Brain microvascular endothelial cell (primary cell): ENCODE results near the gene VWA5B1.

Experiments used
- DNase-seq: peaks from one replicate; pipeline ENCODE4 v3.0.0-alpha.2; 2020
- H3K27ac ChIP-seq: fragments of 250-450 bp; sonication (Bioruptor Pico); 2 replicates; pipeline ENCODE4 v1.5.1; 2020; ENCODE audit warnings: mild to moderate bottlenecking, moderate library complexity
- H3K27me3 ChIP-seq: fragments of 250-450 bp; sonication (Bioruptor Pico); replicated peaks from 2 replicates; pipeline ENCODE4 v1.5.1; 2020; ENCODE audit warnings: mild to moderate bottlenecking
- H3K36me3 ChIP-seq: fragments of 250-450 bp; sonication (Bioruptor Pico); replicated peaks from 2 replicates; pipeline ENCODE4 v1.5.1; 2020; ENCODE audit warnings: mild to moderate bottlenecking
- H3K4me3 ChIP-seq: 2 replicates; pipeline ENCODE4 v1.5.1; 2011; ENCODE audit warnings: low read depth, mild to moderate bottlenecking, control low read depth, low read length, moderate library complexity
- CTCF ChIP-seq: IDR thresholded peaks from 2 replicates; pipeline ENCODE4 v1.5.1; 2011; ENCODE audit warnings: low read depth, mild to moderate bottlenecking, moderate library complexity, low read length, control low read depth, inconsistent platforms; ENCODE audit errors: missing control alignments
- in situ Hi-C: cut with HindIII; loops from 2 replicates; pipeline ENCODE4 v1.10.0; 2017; ENCODE audit warnings: low sequenced_read_pairs, low pct_ligation_motif_present

The VWA5B1 gene

GRCh38 chr1:20383631-20384030, 93.0 kb downstream of the VWA5B1 start:
- DNase-seq, result no peak
- Histone ChIP-seq H3K27me3 (peaks cover 25% of the 10 kb centered on the region), H3K36me3 (no peaks in the 10 kb centered on the region), H3K27ac (no peak overlapping the region), H3K4me3 (no peak overlapping the region)
- no peak for TF ChIP-seq CTCF
- in situ Hi-C loops, result no loop called here

- in situ Hi-C loops, result no loop called here
- Histone ChIP-seq H3K36me3 (no peaks in the 10 kb centered on the region), H3K27ac (no peak overlapping the region), H3K4me3 (no peak overlapping the region), H3K27me3 (peaks cover 25% of the 10 kb centered on the region)
- no peak for DNase-seq
- TF ChIP-seq CTCF, result no peak
Observed at GRCh38 chr1:20385630-20386029, 95.0 kb downstream of the VWA5B1 start.

- peaks cover 25% of the 10 kb centered on the region for H3K27me3 ChIP-seq
- no peak for DNase-seq
- no peak for TF ChIP-seq CTCF
- no peak overlapping the region for H3K27ac ChIP-seq
- in situ Hi-C loops, result no loop called here
- no peak overlapping the region for H3K4me3 ChIP-seq
- H3K36me3 ChIP-seq, result no peaks in the 10 kb centered on the region
Observed at GRCh38 chr1:20386323-20387081, 95.8 kb downstream of the VWA5B1 start.

GRCh38 chr1:20389571-20389970, 98.9 kb downstream of the VWA5B1 start:
- in situ Hi-C loops, result no loop called here
- H3K27ac ChIP-seq, result no peak overlapping the region
- no peaks in the 10 kb centered on the region for H3K36me3 ChIP-seq
- DNase-seq, result no peak
- H3K4me3 ChIP-seq, result no peak overlapping the region
- H3K27me3 ChIP-seq, result peaks cover 28% of the 10 kb centered on the region
- no peak for TF ChIP-seq CTCF

GRCh38 chr1:20390589-20391331, 100.1 kb downstream of the VWA5B1 start:
- no peak for DNase-seq

More at GRCh38 chr1:20390589-20391331, 100.1 kb downstream of the VWA5B1 start:
- Histone ChIP-seq H3K4me3 (no peak overlapping the region), H3K27ac (no peak overlapping the region), H3K36me3 (no peaks in the 10 kb centered on the region), H3K27me3 (peaks cover 27% of the 10 kb centered on the region)
- no peak for TF ChIP-seq CTCF
- in situ Hi-C loops, result no loop called here
